ENCODE data around the gene SPIRE1.

SPIRE1 gene

DNA sequence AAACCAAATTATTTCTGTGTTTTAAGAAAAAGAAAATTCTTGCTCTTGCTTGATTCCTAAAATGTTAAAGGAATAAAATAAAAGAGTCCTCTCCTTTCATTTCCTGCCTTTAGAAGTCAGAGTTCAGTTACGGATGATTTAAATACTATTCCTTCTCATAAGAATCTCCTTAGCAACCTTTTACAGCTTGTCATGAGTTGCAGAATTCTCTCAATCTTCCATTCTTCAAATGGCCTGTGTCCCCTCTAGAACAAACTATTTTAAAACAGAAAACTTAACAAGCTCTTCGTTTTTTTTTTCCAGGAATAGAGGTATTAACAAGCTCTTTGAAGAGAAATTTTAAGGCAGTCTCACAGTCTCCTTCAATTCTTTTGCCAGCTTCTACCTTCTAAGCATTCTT is 42.2 kb downstream of the SPIRE1 start:
- no peak overlapping the region for H3K27ac ChIP-seq
- TF ChIP-seq, protein P1, sequence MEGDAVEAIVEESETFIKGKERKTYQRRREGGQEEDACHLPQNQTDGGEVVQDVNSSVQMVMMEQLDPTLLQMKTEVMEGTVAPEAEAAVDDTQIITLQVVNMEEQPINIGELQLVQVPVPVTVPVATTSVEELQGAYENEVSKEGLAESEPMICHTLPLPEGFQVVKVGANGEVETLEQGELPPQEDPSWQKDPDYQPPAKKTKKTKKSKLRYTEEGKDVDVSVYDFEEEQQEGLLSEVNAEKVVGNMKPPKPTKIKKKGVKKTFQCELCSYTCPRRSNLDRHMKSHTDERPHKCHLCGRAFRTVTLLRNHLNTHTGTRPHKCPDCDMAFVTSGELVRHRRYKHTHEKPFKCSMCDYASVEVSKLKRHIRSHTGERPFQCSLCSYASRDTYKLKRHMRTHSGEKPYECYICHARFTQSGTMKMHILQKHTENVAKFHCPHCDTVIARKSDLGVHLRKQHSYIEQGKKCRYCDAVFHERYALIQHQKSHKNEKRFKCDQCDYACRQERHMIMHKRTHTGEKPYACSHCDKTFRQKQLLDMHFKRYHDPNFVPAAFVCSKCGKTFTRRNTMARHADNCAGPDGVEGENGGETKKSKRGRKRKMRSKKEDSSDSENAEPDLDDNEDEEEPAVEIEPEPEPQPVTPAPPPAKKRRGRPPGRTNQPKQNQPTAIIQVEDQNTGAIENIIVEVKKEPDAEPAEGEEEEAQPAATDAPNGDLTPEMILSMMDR (conservative IDR thresholded peaks at IDR 0.05) = no peak
- TF ChIP-seq ZFX (IDR thresholded peaks at IDR 0.05) = no peak

DNA sequence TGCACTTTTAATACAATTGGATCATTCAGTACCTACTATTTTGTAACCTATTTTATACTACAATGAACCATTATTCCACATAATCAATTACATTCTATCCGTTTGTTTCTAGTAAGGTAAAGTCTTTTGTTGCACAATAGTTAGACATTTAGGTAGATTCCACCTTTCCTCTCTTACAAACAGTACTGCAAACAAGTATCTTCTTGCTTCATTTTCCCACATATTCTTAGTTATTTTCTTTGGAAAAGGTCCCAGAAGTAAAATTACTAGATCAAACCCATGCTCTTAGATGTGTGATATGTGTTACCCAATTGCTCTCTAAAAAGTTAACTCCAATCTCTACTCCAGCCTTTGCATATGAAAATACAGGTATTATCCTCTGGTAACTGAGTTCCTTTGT is 49.6 kb downstream of the SPIRE1 start:
- H3K27ac ChIP-seq = peak overlapping the region; percentile 62
- no peak for TF ChIP-seq ZFX (IDR thresholded peaks at IDR 0.05)
- TF ChIP-seq, protein P1 (conservative IDR thresholded peaks at IDR 0.05) = no peak

DNA sequence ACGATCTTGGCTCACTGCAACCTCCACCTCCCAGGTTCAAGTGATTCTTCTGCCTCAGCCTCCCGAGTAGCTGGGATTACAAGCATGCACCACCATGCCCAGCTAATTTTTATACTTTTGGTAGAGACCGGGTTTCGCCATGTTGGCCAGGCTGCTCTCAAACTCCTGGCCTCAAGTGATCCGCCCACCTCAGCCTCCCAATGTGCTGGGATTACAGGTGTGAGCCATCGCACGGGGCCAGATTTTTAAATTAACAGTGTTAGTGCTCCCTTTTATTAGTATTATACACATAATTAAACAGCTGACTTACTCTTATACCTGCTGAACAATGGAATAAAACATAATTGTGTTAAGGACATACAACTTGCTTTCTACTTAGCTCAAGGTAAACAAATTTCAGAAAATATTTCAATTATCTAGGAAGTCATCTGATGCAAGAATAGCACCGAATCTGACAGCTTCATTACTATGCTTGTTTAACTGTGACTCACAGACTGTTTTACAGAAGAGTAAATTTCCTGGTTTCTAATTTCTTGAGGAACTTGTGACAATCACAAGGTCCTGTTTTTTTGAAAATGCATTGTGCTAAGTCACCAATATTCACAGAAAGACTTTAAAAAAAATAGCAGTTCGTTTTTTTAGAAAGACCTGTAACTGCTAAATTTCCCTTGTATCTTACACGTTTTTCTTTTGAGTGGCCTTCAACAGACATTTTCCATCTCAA is 51.2 kb downstream of the SPIRE1 start:
- H3K27ac ChIP-seq = peak overlapping the region; percentile 82

DNA sequence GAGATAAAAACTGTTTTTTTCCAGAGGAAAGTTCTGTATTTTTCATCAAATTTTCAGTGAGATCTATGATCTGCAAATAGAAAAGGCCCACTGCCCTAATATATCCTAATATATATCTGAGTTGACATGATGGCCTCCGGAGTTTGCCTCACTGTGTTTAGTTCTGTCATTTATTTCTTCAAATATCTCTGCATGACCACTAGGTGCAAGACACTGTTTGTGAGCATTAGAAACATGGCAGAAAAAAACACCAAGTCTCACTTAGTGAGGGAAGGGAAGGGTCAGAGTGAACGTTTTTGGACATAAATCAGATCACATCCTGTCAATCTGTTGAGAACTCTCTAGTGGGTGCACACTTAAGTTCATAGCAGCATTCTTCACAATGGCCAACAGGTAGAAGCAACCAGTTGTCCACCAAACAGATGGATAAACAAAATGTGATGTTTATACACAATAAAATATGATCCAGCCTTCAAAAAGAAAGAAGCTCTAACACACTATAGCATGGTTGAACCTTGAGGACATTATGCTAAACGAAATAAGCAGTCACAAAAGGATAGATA is 53.4 kb downstream of the SPIRE1 start:
- TF ChIP-seq ZFX (IDR thresholded peaks at IDR 0.05) = no peak
- TF ChIP-seq, protein P1 (conservative IDR thresholded peaks at IDR 0.05) = no peak; the same call in 1 of the 2 replicates
- H3K27ac ChIP-seq = no peak overlapping the region

More for the DNA sequence above, 51.2 kb downstream of the SPIRE1 start:
- TF ChIP-seq, protein P1 (conservative IDR thresholded peaks at IDR 0.05) = no peak
- TF ChIP-seq ZFX (IDR thresholded peaks at IDR 0.05) = no peak

DNA sequence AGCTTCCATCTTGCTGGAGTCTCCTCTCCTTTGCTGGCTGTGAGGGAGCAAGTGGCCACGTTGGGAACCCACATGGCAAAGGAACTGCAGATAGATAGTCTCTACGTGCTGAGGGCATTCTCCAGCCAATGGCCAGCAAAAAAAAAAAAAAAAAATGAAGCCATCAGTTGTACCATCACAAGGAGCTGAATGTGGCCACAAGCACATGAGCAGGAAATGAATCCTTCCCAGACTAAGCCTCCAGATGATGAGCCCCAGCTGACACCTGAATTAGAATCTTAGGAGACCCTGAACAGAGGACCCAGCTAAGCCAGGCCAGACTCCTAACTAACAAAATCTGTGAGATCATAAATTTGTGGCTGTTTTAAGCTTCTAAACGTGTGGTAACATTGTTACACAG is 57.9 kb downstream of the SPIRE1 start:
- TF ChIP-seq ZFX (IDR thresholded peaks at IDR 0.05) = no peak
- TF ChIP-seq, protein P1 (conservative IDR thresholded peaks at IDR 0.05) = no peak
- peak overlapping the region; percentile 79 for H3K27ac ChIP-seq

DNA sequence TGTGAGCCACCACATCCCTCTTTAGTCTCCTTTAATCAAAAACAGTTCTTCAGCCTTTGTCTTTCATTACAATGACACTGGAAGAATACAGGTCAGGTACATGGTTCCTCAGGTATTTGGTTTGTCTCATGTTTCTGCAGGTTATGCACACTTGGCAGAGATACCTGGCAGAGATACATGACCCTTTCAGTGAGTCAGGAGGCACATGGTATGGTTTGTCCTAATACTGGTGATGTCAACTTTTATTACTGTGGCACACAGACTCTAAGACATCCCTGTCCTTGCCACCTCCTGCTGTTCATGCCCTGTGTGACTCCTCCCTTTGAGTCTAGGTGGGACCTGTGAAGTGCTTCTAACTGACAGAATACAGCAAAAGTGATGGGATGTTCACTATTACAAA is 58.4 kb downstream of the SPIRE1 start:
- TF ChIP-seq, protein P1 (conservative IDR thresholded peaks at IDR 0.05) = no peak
- TF ChIP-seq ZFX (IDR thresholded peaks at IDR 0.05) = no peak

DNA sequence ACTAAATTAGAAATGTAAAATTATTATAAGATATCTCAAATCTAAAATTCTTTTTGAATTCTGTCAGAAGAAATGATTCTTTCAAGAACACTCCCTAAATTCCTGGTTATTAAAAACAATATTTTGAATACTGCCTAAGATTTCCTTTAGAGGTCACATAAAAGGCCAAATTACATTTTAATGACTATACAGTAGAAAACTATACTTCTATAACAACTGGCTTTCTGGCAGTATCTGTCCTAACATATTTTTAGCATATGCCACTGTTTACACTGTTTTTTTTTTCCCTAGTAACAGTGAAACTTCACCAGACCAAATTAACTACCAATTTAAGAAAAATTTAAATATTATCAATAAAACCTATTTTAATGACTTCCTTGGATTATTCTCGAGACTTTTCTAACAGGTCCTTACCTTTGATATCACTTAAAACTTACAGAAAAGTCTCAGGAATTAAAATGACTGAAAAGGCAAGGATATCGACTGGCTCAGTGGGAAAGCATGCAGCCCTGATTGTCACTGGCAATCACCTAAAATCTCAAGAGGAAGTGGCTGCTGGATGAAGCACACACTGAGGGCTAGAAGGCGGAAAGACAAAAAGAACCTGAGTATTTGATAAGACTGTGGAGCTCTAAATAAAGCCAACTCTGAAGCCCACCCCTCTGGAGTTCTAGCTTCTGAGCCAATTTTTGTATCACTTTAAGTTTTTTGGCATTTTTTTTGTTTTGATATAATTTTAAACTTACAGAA is 59.6 kb downstream of the SPIRE1 start:
- H3K27ac ChIP-seq = peak overlapping the region; percentile 42; the same call in 1 of the 2 replicates
- TF ChIP-seq, protein P1 (conservative IDR thresholded peaks at IDR 0.05) = no peak
- no peak for TF ChIP-seq ZFX (IDR thresholded peaks at IDR 0.05)

More for the DNA sequence above, 58.4 kb downstream of the SPIRE1 start:
- peak overlapping the region; percentile 79 for H3K27ac ChIP-seq

All from C4-2B (cell line).